CD4-positive, alpha-beta T cell (primary cell): ENCODE results near the gene NKRF. TPM values are rescaled to one million over a fixed set of nuclear protein-coding genes. Genes with fewer than 3 reads are reported as not detected.

ENCODE experiments used
- ATAC-seq: fragments of 200-7000 bp; cut with Tn5 transposase; one replicate; pipeline ENCODE4 v1.10.0; 2022; ENCODE audit warnings: mild to moderate bottlenecking; ENCODE audit not compliant: poor library complexity
- CTCF ChIA-PET: fragments of 350-600 bp; sonication (Branson Sonifier 250); formaldehyde crosslinking; loops from one replicate; lab custom pipeline; 2021; ENCODE audit warnings: antibody characterized with exemption, inconsistent platforms; lab: Charles Lee
- POLR2A ChIA-PET: fragments of 350-600 bp; sonication (Branson Sonifier 250); formaldehyde crosslinking; loops from one replicate; lab custom pipeline; 2021; ENCODE audit warnings: antibody characterized with exemption, inconsistent platforms; lab: Charles Lee
- DNase-seq, 14 experiments: peaks; one replicate each; pipeline ENCODE4 v3.0.0-alpha.2; 2013 to 2020; ENCODE audit warnings: mixed read lengths in 2 of 14
- H3K27ac ChIP-seq, 2 donors: one replicate each; pipeline versions ENCODE4 v1.5.1 to v1.7.0; 2013; ENCODE audit warnings: low read length in 2 of 2, low read depth in 1 of 2, mild to moderate bottlenecking in 1 of 2
- H3K27me3 ChIP-seq, 2 experiments: 1 replicate in 1 of 2; 2 replicates in 1 of 2; pipeline versions ENCODE4 v1.6.1 to v1.7.0; 2013; ENCODE audit warnings: low read length in 2 of 2, control low read depth in 1 of 2, mild to moderate bottlenecking in 1 of 2, moderate library complexity in 1 of 2; ENCODE audit not compliant: insufficient read depth in 2 of 2, control insufficient read depth in 1 of 2
- H3K36me3 ChIP-seq: one replicate; pipeline ENCODE4 v1.6.1; 2013; ENCODE audit warnings: low read length, control low read depth; ENCODE audit not compliant: insufficient read depth
- H3K4me1 ChIP-seq: one replicate; pipeline ENCODE4 v1.6.1; 2013; ENCODE audit warnings: low read length, control low read depth; ENCODE audit not compliant: insufficient read depth
- H3K4me3 ChIP-seq: one replicate; pipeline ENCODE4 v1.5.1; 2013; ENCODE audit warnings: mild to moderate bottlenecking, low read length, moderate library complexity
- H3K9me3 ChIP-seq, 2 experiments: 1 replicate in 1 of 2; 2 replicates in 1 of 2; pipeline versions ENCODE4 v1.6.1 to v1.7.0; 2013; ENCODE audit warnings: low read length in 2 of 2, mild to moderate bottlenecking in 2 of 2, control low read depth in 1 of 2, moderate library complexity in 1 of 2; ENCODE audit not compliant: control insufficient read depth in 1 of 2, insufficient read depth in 1 of 2
- H3K27ac Mint-ChIP-seq: one replicate; pipeline ENCODE4 v1.8.0; 2020; ENCODE audit warnings: mixed read lengths
- H3K27me3 Mint-ChIP-seq: one replicate; pipeline ENCODE4 v1.8.0; 2021; ENCODE audit warnings: mixed read lengths
- H3K36me3 Mint-ChIP-seq: one replicate; pipeline ENCODE4 v1.8.0; 2021; ENCODE audit warnings: low read depth, mixed read lengths
- H3K4me1 Mint-ChIP-seq: one replicate; pipeline ENCODE4 v1.8.0; 2021; ENCODE audit warnings: low read depth, mixed read lengths
- H3K4me3 Mint-ChIP-seq: one replicate; pipeline ENCODE4 v1.8.0; 2020; ENCODE audit warnings: mild to moderate bottlenecking, mixed read lengths
- H3K9me3 Mint-ChIP-seq: one replicate; pipeline ENCODE4 v1.8.0; 2020; ENCODE audit warnings: mixed read lengths
- CTCF ChIP-seq: fragments of 200-600 bp; IDR thresholded peaks from one replicate; pipeline ENCODE4 v1.8.0; 2022; ENCODE audit warnings: antibody characterized with exemption, mild to moderate bottlenecking
- intact Hi-C, 2 experiments: fragments of 100-400 bp; cut with DNase I in 1 of 2; cut with micrococcal nuclease in 1 of 2; formaldehyde crosslinking; loops; one replicate each; pipeline versions ENCODE4 v1.15.1 to v1.9.0; 2023 to 2025; cut with DNase I, micrococcal nuclease
- total RNA-seq, 174 experiments: library from RNA in 2 of 174; stranded (reverse) in 2 of 174; gene quantifications; one replicate each; pipeline ENCODE4 v1.2.3 and lab custom pipeline; 2021 to 2026

NKRF gene
- total RNA-seq, 2 experiments from 2014 or later: 16.4 to 16.5 TPM

DNA sequence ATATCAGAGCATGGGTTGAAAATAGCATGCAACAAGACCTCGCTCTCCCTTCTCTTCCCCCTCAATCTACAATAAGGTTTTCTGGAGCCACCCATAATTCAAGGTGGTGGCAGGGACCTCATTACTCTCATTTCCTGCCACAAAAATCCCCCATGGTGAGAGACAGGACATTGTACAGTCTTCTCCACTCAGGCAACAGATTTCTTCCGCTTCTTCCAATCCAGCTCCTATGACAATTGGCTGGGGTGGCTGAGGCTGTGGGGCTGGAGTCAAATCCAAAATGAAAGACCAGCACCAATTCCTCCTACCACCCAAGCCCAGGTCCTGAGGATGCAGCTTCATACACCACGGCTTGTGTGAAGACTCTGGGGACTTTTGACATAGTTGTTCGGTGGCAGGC, 40.3 kb upstream of the NKRF start:
- peak overlapping the region in 1 of 2 donors; percentile 29 for H3K27ac ChIP-seq
- H3K9me3 Mint-ChIP-seq: no peaks in the 10 kb centered on the region
- CTCF ChIA-PET: interaction anchor here (1.8 kb wide), 1 partner anchor 37 kb away, joined by 4 read pairs; no protein-coding TSS in a partner anchor

GRCh38 chrX:119643696-119644095, 37.5 kb upstream of the NKRF start:
- Mint-ChIP-seq H3K4me1 (peaks cover 31% of the 10 kb centered on the region), H3K9me3 (no peaks in the 10 kb centered on the region), H3K27ac (no peak overlapping the region), H3K36me3 (peaks cover 84% of the 10 kb centered on the region), H3K4me3 (no peak overlapping the region), H3K27me3 (no peaks in the 10 kb centered on the region)
- intact Hi-C loops: no loop called here
- peaks cover 29% of the 10 kb centered on the region for H3K4me1 ChIP-seq
- H3K4me3 ChIP-seq: no peak overlapping the region
- H3K27ac ChIP-seq: no peak overlapping the region
- H3K9me3 ChIP-seq: no peaks in the 10 kb centered on the region
- POLR2A ChIA-PET: no interaction called here
- CTCF ChIA-PET: no interaction called here
- ATAC-seq (no peak), DNase-seq (no peak)
- H3K27me3 ChIP-seq: no peaks in the 10 kb centered on the region
- peaks cover 58% of the 10 kb centered on the region for H3K36me3 ChIP-seq
- TF ChIP-seq CTCF: no peak

More for the DNA sequence above, 40.3 kb upstream of the NKRF start:
- intact Hi-C loops: no loop called here
- Histone ChIP-seq H3K36me3 (peaks cover 58% of the 10 kb centered on the region), H3K4me3 (no peak overlapping the region), H3K27me3 (no peaks in the 10 kb centered on the region), H3K9me3 (no peaks in the 10 kb centered on the region), H3K4me1 (peaks cover 44% of the 10 kb centered on the region)
- POLR2A ChIA-PET: no interaction called here
- Mint-ChIP-seq H3K27ac (peak overlapping the region; percentile 72), H3K4me3 (no peak overlapping the region), H3K27me3 (no peaks in the 10 kb centered on the region), H3K4me1 (peaks cover 33% of the 10 kb centered on the region), H3K36me3 (peaks cover 78% of the 10 kb centered on the region)
- ATAC-seq (no peak), DNase-seq (peak in 3 of 14 experiments; percentile 26 to 37 (median 31))
- TF ChIP-seq CTCF: no peak

DNA sequence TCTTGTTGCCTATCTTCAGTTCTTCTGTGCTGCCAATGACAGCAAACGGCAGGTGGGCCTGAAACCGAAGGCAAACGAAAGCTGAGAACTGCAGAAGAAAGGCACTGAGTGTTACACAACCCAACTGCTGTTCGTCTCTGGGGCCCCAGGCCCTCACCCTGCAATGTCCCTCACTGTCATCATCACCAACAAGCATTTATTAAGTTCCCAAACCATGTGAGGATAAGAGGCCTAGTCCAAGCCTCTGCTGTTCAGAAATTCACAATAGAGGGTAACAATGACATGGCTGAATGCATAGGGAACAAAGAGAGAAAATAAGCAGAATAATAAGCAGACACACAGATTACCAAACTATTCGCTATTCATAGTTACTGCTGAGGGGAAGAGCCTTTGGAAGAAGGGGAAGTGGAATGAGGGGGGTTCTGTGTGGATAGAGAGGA, 34.5 kb upstream of the NKRF start:
- Mint-ChIP-seq H3K27ac (peak overlapping the region; percentile 28), H3K4me1 (peaks cover 15% of the 10 kb centered on the region), H3K36me3 (peaks cover 76% of the 10 kb centered on the region), H3K4me3 (no peak overlapping the region), H3K27me3 (no peaks in the 10 kb centered on the region), H3K9me3 (no peaks in the 10 kb centered on the region)
- ChIA-PET CTCF (interaction anchor here (0.5 kb wide), 1 partner anchor 13 kb away, joined by 3 read pairs; no protein-coding TSS in a partner anchor), POLR2A (interaction anchor here (1.2 kb wide), 1 partner anchor 10 kb away, joined by 3 read pairs; no protein-coding TSS in a partner anchor)
- peaks cover 64% of the 10 kb centered on the region for H3K36me3 ChIP-seq
- no peaks in the 10 kb centered on the region for H3K9me3 ChIP-seq
- DNase-seq (no peak), ATAC-seq (no peak)
- peaks cover 3% of the 10 kb centered on the region for H3K4me1 ChIP-seq
- H3K27me3 ChIP-seq: no peaks in the 10 kb centered on the region
- no peak for TF ChIP-seq CTCF
- no peak overlapping the region for H3K27ac ChIP-seq
- intact Hi-C loops: no loop called here
- H3K4me3 ChIP-seq: no peak overlapping the region
